DMS153 treated with DMSO at 0.1 percent for 48 hours (cell line): ENCODE data around the gene DCUN1D5.

Experiments
- DNase-seq: peaks from one replicate; lab custom pipeline; 2025; ENCODE audit not compliant: unreplicated experiment; lab: John Stamatoyannopoulos, UW

Gene DCUN1D5

GRCh38 chr11:103091801-103092524, at the start of gene DCUN1D5:
Gene DCUN1D5, minus strand, starts transcription at chr11:103092160. Its CDS starts 288 bp downstream, at chr11:103091872.
- DNase-seq: peak; percentile 78

- DNase-seq: no peak
Measured at GRCh38 chr11:103125462-103125861, 33.5 kb upstream of the DCUN1D5 start.

GRCh38 chr11:103114836-103115235, 22.9 kb upstream of the DCUN1D5 start:
- no peak for DNase-seq

GRCh38 chr11:103112364-103112763, 20.4 kb upstream of the DCUN1D5 start:
- DNase-seq: no peak

GRCh38 chr11:103111400-103111799, 19.4 kb upstream of the DCUN1D5 start:
- DNase-seq: no peak

GRCh38 chr11:103110391-103110790, 18.4 kb upstream of the DCUN1D5 start:
- DNase-seq: no peak

GRCh38 chr11:103109818-103110388, 17.9 kb upstream of the DCUN1D5 start:
- DNase-seq: peak; percentile 30

- DNase-seq: peak; percentile 85
Measured at GRCh38 chr11:103108933-103109817, 17.2 kb upstream of the DCUN1D5 start, which contains the start of gene DYNC2H1. Gene DYNC2H1, plus strand, starts transcription at chr11:103109426. Its CDS starts 149 bp downstream, at chr11:103109575.

- DNase-seq: no peak
Measured at GRCh38 chr11:103097279-103097678, 5.3 kb upstream of the DCUN1D5 start.

- no peak for DNase-seq
Measured at GRCh38 chr11:103091064-103091800, 728 bp downstream of the DCUN1D5 start.

- no peak for DNase-seq
Measured at GRCh38 chr11:103086461-103086860, 5.5 kb downstream of the DCUN1D5 start.

GRCh38 chr11:103085758-103086365, 6.1 kb downstream of the DCUN1D5 start:
- DNase-seq: no peak

GRCh38 chr11:103079833-103080232, 12.1 kb downstream of the DCUN1D5 start:
- no peak for DNase-seq

GRCh38 chr11:103078710-103079109, 13.2 kb downstream of the DCUN1D5 start:
- DNase-seq: no peak

GRCh38 chr11:103077554-103077953, 14.4 kb downstream of the DCUN1D5 start:
- DNase-seq: no peak

GRCh38 chr11:103076361-103076760, 15.6 kb downstream of the DCUN1D5 start:
- DNase-seq: no peak

- no peak for DNase-seq
Measured at GRCh38 chr11:103071008-103071407, 21.0 kb downstream of the DCUN1D5 start.

- DNase-seq: no peak
Measured at GRCh38 chr11:103070142-103070541, 21.8 kb downstream of the DCUN1D5 start.

- DNase-seq: no peak
Measured at GRCh38 chr11:103069367-103069766, 22.6 kb downstream of the DCUN1D5 start.

GRCh38 chr11:103067118-103067517, 24.8 kb downstream of the DCUN1D5 start:
- DNase-seq: no peak
